ENCODE measurements around the gene CAPSL. TPM values are rescaled to one million over a fixed set of nuclear protein-coding genes. Genes with fewer than 3 reads are reported as not detected.
A peak's percentile ranks its signal among the peaks of the same experiment; 100 is the strongest.
"Not testable (repeated sequence)": the region's sequence is repeated elsewhere in the genome, so short reads cannot be mapped to it uniquely, and the experiment has no call there.

CAPSL gene
- total RNA-seq (2014; rRNA removed; shearing (Covaris generic)) (4.5 TPM in 1 of 2 replicates, not detected in the other), polyA plus RNA-seq (2016; fragmentation: Nextera tagmentation; extraction: Ambion mirVana) (0.19 and 0.47 TPM in 2 replicates)

- no peak within 1 kb of the TSS for H3K9ac ChIP-seq
- H3K4me3 ChIP-seq: no peak within 1 kb of the TSS
- TF ChIP-seq EZH2 (IDR thresholded peaks at IDR 0.05; ENCODE audit: insufficient read depth, poor library complexity, severe bottlenecking) (no peak), EZH2phosphoT487 (IDR thresholded peaks at IDR 0.05; ENCODE audit: insufficient read depth, low read depth) (no peak)
- H3K4me2 ChIP-seq (ENCODE audit: unreplicated experiment): no peak within 1 kb of the TSS
- H3K9me2 ChIP-seq (ENCODE audit: insufficient read depth): no peaks in the 10 kb centered on the region
- DNase-seq: peak; percentile 38
- H3F3A ChIP-seq (ENCODE audit: insufficient read depth): no peaks in the 10 kb centered on the region
- H3K9me3 ChIP-seq (ENCODE audit: low read depth): no peaks in the 10 kb centered on the region
- H3K27ac ChIP-seq: no peak within 1 kb of the TSS
- H3K79me2 ChIP-seq (ENCODE audit: insufficient read depth): no peaks in the 10 kb centered on the region
- in situ Hi-C loops (cut with MboI): loop anchor here (25.0 kb wide), 1 partner anchor 726 kb away; no protein-coding TSS in a partner anchor
- H3K36me3 ChIP-seq (ENCODE audit: low read depth): no peaks in the 10 kb centered on the region
- H3K27me3 ChIP-seq (replicated peaks; ENCODE audit: insufficient read depth): peaks cover 36% of the 10 kb centered on the region; the same call in 1 of the 2 replicates
- H2AFZ ChIP-seq: no peak within 1 kb of the TSS
- H4K20me1 ChIP-seq (ENCODE audit: insufficient read depth): no peaks in the 10 kb centered on the region; the same call in 1 of the 2 replicates
- 65 to 66% methylated on average over 2 of the region's 2 CpGs for WGBS, 2 experiments (ENCODE audit: low coverage in 1 of 2, low lambda C conversion rate in 2 of 2, missing lambda C conversion rate in 2 of 2)
- no peaks in the 10 kb centered on the region for H3K4me1 ChIP-seq (ENCODE audit: insufficient read depth)
These were observed at the start of gene CAPSL for GRCh38 chr5:35938568-35939227. Gene CAPSL, minus strand, starts transcription at chr5:35938622. Its CDS starts 17,502 bp downstream, at chr5:35921120.

GRCh38 chr5:35987776-35988175 is 49.4 kb upstream of the CAPSL start:
- Histone ChIP-seq H4K20me1 (ENCODE audit: insufficient read depth) (no peaks in the 10 kb centered on the region), H3K9ac (no peak overlapping the region), H3K4me2 (ENCODE audit: unreplicated experiment) (no peak overlapping the region), H3K27ac (no peak overlapping the region), H3K9me3 (ENCODE audit: low read depth) (no peaks in the 10 kb centered on the region), H3K4me1 (ENCODE audit: insufficient read depth) (no peaks in the 10 kb centered on the region), H3K79me2 (ENCODE audit: insufficient read depth) (no peaks in the 10 kb centered on the region), H3K9me2 (ENCODE audit: insufficient read depth) (no peaks in the 10 kb centered on the region), H3K36me3 (ENCODE audit: low read depth) (no peaks in the 10 kb centered on the region), H3F3A (ENCODE audit: insufficient read depth) (no peaks in the 10 kb centered on the region), H3K27me3 (replicated peaks; ENCODE audit: insufficient read depth) (peaks cover 17% of the 10 kb centered on the region), H3K4me3 (no peak overlapping the region), H2AFZ (no peak overlapping the region)
- in situ Hi-C loops (cut with MboI): no loop called here
- WGBS, 2 experiments (ENCODE audit: low coverage in 1 of 2, low lambda C conversion rate in 2 of 2, missing lambda C conversion rate in 2 of 2): 14 to 17% methylated on average over 3 of the region's 3 CpGs
- DNase-seq: no peak
- TF ChIP-seq EZH2 (IDR thresholded peaks at IDR 0.05; ENCODE audit: insufficient read depth, poor library complexity, severe bottlenecking) (no peak), EZH2phosphoT487 (IDR thresholded peaks at IDR 0.05; ENCODE audit: insufficient read depth, low read depth) (no peak)

- no peak overlapping the region for H3K27ac ChIP-seq
- no peaks in the 10 kb centered on the region for H3K79me2 ChIP-seq (ENCODE audit: insufficient read depth)
- no peak overlapping the region for H2AFZ ChIP-seq
- in situ Hi-C loops (cut with MboI): no loop called here
- TF ChIP-seq EZH2 (IDR thresholded peaks at IDR 0.05; ENCODE audit: insufficient read depth, poor library complexity, severe bottlenecking) (no peak), EZH2phosphoT487 (IDR thresholded peaks at IDR 0.05; ENCODE audit: insufficient read depth, low read depth) (no peak)
- H3K36me3 ChIP-seq (ENCODE audit: low read depth): no peaks in the 10 kb centered on the region
- no peaks in the 10 kb centered on the region for H3K27me3 ChIP-seq (replicated peaks; ENCODE audit: insufficient read depth)
- no peak overlapping the region for H3K4me2 ChIP-seq (ENCODE audit: unreplicated experiment)
- H3K9ac ChIP-seq: no peak overlapping the region
- no peak overlapping the region for H3K4me3 ChIP-seq
- no peak for DNase-seq
- H3K9me3 ChIP-seq (ENCODE audit: low read depth): no peaks in the 10 kb centered on the region
- H3K9me2 ChIP-seq (ENCODE audit: insufficient read depth): no peaks in the 10 kb centered on the region
- H3K4me1 ChIP-seq (ENCODE audit: insufficient read depth): no peaks in the 10 kb centered on the region
- H3F3A ChIP-seq (ENCODE audit: insufficient read depth): no peaks in the 10 kb centered on the region
- no peaks in the 10 kb centered on the region for H4K20me1 ChIP-seq (ENCODE audit: insufficient read depth)
These were observed 41.3 kb upstream of the CAPSL start for GRCh38 chr5:35979715-35980114.

- DNase-seq; H3K4me3 ChIP-seq; H3K4me2 ChIP-seq (ENCODE audit: unreplicated experiment); H2AFZ ChIP-seq; H3K79me2 ChIP-seq (ENCODE audit: insufficient read depth); in situ Hi-C loops (cut with MboI); H3K36me3 ChIP-seq (ENCODE audit: low read depth); H3K9me2 ChIP-seq (ENCODE audit: insufficient read depth); H3K27me3 ChIP-seq (replicated peaks; ENCODE audit: insufficient read depth); H3K4me1 ChIP-seq (ENCODE audit: insufficient read depth); H4K20me1 ChIP-seq (ENCODE audit: insufficient read depth); H3K27ac ChIP-seq; H3K9me3 ChIP-seq (ENCODE audit: low read depth); H3K9ac ChIP-seq; H3F3A ChIP-seq (ENCODE audit: insufficient read depth): not testable (repeated sequence)
- 7 to 21% methylated on average over 2 to 3 of the region's 3 CpGs for WGBS, 2 experiments (ENCODE audit: low coverage in 1 of 2, low lambda C conversion rate in 2 of 2, missing lambda C conversion rate in 2 of 2)
These were observed 38.4 kb upstream of the CAPSL start for GRCh38 chr5:35976859-35977258.

GRCh38 chr5:35974570-35974969 is 36.1 kb upstream of the CAPSL start:
- Histone ChIP-seq H3K4me2 (ENCODE audit: unreplicated experiment) (no peak overlapping the region), H3K9ac (no peak overlapping the region), H2AFZ (no peak overlapping the region), H3K36me3 (ENCODE audit: low read depth) (no peaks in the 10 kb centered on the region), H3K9me3 (ENCODE audit: low read depth) (no peaks in the 10 kb centered on the region), H3K4me3 (no peak overlapping the region), H3F3A (ENCODE audit: insufficient read depth) (no peaks in the 10 kb centered on the region), H3K27ac (no peak overlapping the region), H3K79me2 (ENCODE audit: insufficient read depth) (no peaks in the 10 kb centered on the region), H4K20me1 (ENCODE audit: insufficient read depth) (no peaks in the 10 kb centered on the region), H3K27me3 (replicated peaks; ENCODE audit: insufficient read depth) (no peaks in the 10 kb centered on the region), H3K9me2 (ENCODE audit: insufficient read depth) (no peaks in the 10 kb centered on the region), H3K4me1 (ENCODE audit: insufficient read depth) (no peaks in the 10 kb centered on the region)
- TF ChIP-seq EZH2 (IDR thresholded peaks at IDR 0.05; ENCODE audit: insufficient read depth, poor library complexity, severe bottlenecking): no peak
- TF ChIP-seq EZH2phosphoT487 (IDR thresholded peaks at IDR 0.05; ENCODE audit: insufficient read depth, low read depth): no peak
- 28 to 29% methylated on average over 4 of the region's 4 CpGs for WGBS, 2 experiments (ENCODE audit: low coverage in 1 of 2, low lambda C conversion rate in 2 of 2, missing lambda C conversion rate in 2 of 2)
- DNase-seq: no peak
- in situ Hi-C loops (cut with MboI): no loop called here
